ENCODE measurements around the gene RNFT1.
"Not testable (repeated sequence)": the region's sequence is repeated elsewhere in the genome, so short reads cannot be mapped to it uniquely, and the experiment has no call there.

The RNFT1 gene

GRCh38 chr17:59964482-59965328 is at the start of gene RNFT1:
TSS of gene RNFT1 (minus strand) at chr17:59964740. CDS start at chr17:59964663, 77 bp downstream.
- peak; percentile 76 to 90 (median 84) for DNase-seq

DNA sequence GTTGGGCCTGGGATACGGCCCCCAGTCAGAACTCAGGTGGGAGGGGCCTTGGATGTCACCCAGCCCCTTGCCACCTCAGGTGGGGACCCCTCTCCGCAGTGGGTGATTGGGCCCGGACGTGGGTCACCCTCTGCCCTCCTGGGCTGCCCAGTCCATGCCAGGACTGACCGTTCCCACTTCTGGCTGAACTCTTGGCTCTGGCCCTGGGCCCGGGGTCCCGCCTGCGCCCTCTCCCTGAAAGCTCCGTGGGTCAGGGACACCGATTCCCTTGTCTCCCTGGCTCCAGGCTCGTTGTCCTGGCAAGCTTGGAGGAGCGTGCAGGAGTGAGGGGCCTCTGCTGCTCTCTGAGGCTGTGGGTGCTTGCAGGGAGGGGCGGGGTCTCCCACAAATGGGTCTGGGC is 44.8 kb upstream of the RNFT1 start:
- DNase-seq, result not testable (repeated sequence)

GRCh38 chr17:60008377-60008776 is 43.8 kb upstream of the RNFT1 start:
- not testable (repeated sequence) for DNase-seq

DNA sequence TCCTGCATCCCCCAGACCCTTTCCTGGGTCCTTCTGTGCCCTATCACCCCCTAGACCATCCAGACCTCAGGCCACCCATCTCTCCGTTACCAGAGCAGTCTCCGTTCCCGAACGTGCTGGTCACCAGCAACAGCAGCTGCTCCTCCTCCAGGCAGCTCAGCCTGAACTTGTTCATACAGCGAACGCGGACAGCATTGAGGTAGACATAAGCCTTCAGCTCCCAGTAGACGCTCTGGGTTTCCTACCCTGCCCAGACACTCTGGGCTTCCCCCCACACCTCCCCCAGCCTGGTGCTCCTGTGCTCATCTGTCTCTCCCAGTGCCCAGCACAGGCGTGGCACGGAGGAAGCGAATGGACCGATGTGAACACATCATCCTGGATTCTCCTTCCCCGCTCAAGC is 41.6 kb upstream of the RNFT1 start:
- DNase-seq, result no peak

- DNase-seq, result not testable (repeated sequence)
Observed at GRCh38 chr17:60004561-60004960, 40.0 kb upstream of the RNFT1 start.

- not testable (repeated sequence) for DNase-seq
Observed at GRCh38 chr17:60002405-60002804, 37.9 kb upstream of the RNFT1 start.

DNA sequence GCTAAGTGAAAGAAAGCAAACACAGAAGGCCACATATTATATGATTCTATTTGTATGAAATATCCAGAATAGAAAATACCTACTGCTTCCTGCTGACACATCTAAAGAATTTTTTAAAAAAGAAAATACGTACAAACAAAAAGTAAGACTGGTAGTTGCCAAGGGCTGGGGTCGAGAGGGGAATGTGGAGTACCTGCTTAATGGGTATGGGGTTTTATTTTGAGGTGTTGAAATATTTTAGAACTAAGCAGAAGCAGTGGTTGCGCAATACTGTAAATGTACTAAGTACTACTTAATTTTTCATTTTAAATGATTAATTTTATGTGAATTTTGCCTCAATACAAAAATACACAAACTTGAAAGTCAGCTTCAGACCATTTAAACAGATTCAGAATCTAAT is 32.1 kb upstream of the RNFT1 start:
- DNase-seq, result not testable (repeated sequence)

DNA sequence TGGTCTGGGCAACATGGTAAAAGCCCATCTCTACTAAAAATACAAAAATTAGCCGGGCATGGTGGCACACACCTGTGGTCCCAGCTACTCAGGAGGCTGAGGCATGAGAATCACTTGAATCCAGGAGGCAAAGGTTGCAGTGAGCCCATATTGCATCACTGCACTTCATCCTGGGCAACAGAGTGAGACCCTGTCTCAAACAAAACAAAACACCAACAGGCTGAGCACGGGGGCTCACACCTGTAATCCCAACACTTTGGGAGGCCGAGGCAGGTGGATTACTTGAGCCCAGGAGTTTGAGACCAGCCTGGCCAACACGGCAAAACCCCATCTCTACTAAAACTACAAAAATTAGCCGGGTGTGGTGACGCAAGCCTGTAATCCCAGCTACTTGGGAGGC is 10.6 kb upstream of the RNFT1 start:
- not testable (repeated sequence) for DNase-seq

DNA sequence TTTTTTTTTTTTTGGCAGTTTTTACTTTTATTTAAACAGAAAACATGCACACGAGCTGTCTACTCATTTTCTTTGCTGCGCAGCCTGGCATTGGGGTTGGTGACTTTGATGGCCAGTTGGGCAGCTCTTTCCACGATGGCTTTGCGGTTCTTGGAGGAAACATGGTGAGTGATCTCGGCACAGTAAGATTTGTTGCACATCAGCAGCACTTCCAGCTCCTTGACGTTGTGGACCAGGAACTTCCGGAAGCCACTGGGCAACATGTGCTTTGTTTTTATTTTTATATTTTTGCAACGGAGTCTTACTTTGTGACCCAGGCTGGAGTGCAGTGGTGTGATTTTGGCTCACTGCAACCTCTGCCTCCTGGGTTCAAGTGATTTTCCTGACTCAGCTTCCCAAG is 8.9 kb upstream of the RNFT1 start:
- DNase-seq, result not testable (repeated sequence)

DNA sequence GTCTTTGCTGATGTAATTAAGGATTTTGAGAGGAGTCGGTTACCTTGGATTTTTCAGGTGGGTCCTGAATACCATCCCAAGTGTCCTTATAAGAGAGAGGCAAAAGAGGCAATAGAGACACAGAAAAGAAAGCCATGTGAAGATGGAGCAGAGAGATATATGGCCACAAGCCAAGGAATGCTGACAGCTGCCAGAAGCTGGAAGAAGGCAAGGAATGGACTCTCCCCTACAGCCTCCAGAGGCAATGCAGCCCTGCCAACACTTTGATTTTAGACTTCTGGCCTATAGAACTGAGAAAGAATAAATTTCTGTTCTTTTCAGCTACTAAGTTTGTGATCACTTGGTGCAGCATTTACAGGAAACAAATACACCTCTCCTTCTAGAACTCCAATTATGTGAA is 8.2 kb upstream of the RNFT1 start:
- DNase-seq, result no peak

- not testable (repeated sequence) for DNase-seq
Observed at GRCh38 chr17:59971771-59972170, 7.2 kb upstream of the RNFT1 start.

GRCh38 chr17:59963738-59964481 is 630 bp downstream of the RNFT1 start:
- DNase-seq, result peak in 2 of 4 experiments; percentile 33 to 37

DNA sequence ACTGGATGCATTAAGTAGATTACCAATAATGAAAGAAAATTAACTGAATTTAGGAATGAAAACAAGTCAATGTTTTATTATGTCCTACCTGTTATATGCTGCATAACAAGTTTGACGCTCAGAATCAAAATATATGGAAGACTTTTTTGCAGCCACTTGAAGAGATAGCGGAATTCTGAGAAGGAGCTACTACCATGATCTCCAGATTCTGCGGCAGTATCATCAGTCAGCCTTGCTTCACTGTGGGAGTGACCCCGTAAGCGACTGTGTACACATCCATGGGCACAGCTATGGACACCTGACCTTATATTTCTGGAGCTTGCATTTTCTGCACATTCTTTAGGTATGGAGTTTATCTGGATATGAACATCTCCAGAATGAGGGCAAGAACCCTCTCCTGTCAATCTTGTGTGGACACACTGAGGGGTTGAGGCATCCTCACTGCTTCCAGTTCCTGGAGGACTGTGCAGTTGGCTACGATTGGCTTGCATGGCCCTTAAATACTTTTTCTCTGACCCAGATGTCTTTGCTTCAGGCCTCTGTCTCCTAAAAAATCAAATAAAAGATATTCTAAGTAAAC is 1.7 kb downstream of the RNFT1 start:
- no peak for DNase-seq

GRCh38 chr17:59959574-59959973 is 5.0 kb downstream of the RNFT1 start:
- not testable (repeated sequence) for DNase-seq

- DNase-seq, result no peak
Observed at GRCh38 chr17:59954856-59955255, 9.7 kb downstream of the RNFT1 start.

- DNase-seq, result no peak
Observed at GRCh38 chr17:59950049-59950448, 14.5 kb downstream of the RNFT1 start.

GRCh38 chr17:59947310-59947709 is 17.2 kb downstream of the RNFT1 start:
- not testable (repeated sequence) for DNase-seq

DNA sequence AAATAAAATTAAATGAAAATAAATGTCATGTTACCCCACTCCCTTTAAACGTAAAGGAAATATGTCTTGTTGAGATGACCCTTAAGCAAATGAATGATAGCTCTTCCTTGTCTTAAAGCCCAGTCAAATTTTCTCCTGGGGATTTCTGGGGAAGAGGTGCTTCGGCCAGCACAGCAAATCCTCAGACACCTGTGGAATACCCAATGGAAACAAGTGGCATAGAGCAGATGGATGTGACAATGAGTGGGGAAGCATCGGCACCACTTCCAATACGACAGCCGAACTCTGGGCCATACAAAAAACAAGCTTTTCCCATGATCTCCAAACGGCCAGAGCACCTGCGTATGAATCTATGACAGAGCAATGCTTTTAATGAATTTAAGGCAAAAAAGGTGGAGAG is 18.1 kb downstream of the RNFT1 start:
- DNase-seq, result not testable (repeated sequence)

DNA sequence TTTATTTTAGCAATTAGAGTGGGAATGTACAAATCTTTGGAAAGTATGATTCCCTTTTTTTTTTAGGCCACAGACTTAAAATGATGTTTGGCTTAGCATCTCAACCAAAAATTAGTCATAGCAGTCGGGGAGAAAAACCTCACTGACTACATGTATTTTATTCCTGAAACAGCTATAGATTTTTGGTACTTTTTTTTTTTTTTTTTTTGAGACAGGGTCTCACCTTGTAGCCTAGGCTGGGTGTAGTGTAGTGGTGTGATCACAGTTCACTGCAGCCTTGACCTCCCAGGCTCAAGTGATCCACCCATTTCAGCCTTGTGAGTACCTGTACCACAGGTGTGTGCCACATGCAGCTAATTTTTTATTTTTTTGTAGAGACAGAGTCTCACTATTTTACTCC is 23.4 kb downstream of the RNFT1 start:
- DNase-seq, result no peak

- DNase-seq, result not testable (repeated sequence)
Observed at GRCh38 chr17:59940697-59941096, 23.8 kb downstream of the RNFT1 start.

DNA sequence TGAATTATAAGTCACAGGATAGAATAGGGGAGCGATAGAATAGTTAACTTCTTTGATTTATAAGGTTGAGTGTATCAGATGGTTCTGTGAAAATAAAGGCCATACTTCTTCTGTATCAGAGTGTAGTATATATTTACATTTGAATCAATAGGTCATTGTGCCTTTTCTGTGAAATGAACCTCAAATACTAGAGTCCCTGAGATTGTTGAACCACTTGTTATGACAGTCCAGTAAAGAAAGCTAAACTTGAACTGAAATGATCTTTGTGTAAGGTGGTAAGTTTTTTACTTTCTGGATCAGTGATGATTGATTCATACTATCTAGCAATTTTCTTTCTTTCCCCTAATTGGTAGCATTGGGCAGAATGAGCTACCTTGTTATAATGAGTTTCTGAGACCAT is 31.2 kb downstream of the RNFT1 start:
- DNase-seq, result not testable (repeated sequence)

DNA sequence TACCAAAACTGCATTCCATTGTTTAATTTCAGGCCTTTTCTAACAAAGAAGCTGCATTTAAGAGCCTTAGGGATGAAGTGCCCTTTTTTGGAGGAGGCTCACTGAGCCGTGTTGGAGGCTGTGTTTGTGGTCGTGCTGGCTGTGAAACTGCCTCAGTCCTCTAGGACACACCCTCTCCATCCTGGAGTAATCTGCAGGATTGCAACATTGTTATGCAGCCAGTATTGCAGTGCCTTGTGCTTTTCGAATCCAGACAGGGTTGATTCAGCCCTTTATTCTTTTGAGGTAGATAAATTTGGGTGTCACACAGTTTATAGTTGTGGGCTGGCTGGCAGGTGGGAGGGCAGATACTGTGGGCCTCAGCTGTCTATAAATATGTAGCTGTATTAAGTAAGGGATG is 33.8 kb downstream of the RNFT1 start:
- DNase-seq, result not testable (repeated sequence)

GRCh38 chr17:59930121-59930520 is 34.4 kb downstream of the RNFT1 start:
- not testable (repeated sequence) for DNase-seq

GRCh38 chr17:59920637-59921036 is 43.9 kb downstream of the RNFT1 start:
- not testable (repeated sequence) for DNase-seq
